ENCODE measurements around the gene LSAMP.

DNA sequence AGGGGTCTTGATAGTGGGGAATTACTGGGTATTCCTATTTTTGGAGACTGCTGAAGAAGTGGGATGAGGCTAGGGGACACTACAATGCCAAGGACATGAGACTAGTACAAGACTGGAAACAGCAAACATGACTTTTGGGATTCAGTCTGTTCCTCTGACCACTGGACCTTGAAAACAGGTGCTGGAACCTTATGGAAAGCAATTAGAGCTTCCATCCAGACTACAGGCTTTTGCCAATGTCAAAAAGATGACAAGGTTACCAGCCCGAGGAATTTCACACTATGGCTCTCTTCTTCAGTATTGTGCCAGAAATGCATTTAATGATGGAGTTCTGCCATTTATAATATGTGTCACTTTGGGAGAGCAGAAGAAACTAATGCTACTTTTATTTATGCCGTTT, 539.4 kb downstream of the LSAMP start:
- TF ChIP-seq EP300 (IDR thresholded peaks at IDR 0.05), result no peak
- TF ChIP-seq, protein P1, sequence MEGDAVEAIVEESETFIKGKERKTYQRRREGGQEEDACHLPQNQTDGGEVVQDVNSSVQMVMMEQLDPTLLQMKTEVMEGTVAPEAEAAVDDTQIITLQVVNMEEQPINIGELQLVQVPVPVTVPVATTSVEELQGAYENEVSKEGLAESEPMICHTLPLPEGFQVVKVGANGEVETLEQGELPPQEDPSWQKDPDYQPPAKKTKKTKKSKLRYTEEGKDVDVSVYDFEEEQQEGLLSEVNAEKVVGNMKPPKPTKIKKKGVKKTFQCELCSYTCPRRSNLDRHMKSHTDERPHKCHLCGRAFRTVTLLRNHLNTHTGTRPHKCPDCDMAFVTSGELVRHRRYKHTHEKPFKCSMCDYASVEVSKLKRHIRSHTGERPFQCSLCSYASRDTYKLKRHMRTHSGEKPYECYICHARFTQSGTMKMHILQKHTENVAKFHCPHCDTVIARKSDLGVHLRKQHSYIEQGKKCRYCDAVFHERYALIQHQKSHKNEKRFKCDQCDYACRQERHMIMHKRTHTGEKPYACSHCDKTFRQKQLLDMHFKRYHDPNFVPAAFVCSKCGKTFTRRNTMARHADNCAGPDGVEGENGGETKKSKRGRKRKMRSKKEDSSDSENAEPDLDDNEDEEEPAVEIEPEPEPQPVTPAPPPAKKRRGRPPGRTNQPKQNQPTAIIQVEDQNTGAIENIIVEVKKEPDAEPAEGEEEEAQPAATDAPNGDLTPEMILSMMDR (IDR thresholded peaks at IDR 0.05), result no peak
- no peak for TF ChIP-seq POLR2A (IDR thresholded peaks at IDR 0.05)
- TF ChIP-seq POLR2AphosphoS5 (IDR thresholded peaks at IDR 0.05), result no peak
